Esophagus squamous epithelium (tissue), 5 donors: ENCODE data around the gene XRN1. TPM values are rescaled to one million over a fixed set of nuclear protein-coding genes. Genes with fewer than 3 reads are reported as not detected.
"Not testable (repeated sequence)": the region's sequence is repeated elsewhere in the genome, so short reads cannot be mapped to it uniquely, and the experiment has no call there.

Experiments used
- DNase-seq: peaks from one replicate; lab custom pipeline; 2025; lab: John Stamatoyannopoulos, UW
- H3K27ac ChIP-seq, 4 donors: fragments of 200-600 bp; sonication (generic); one replicate each; pipeline ENCODE4 v1.5.1; 2016 to 2019; ENCODE audit warnings: mild to moderate bottlenecking in 1 of 4
- H3K27me3 ChIP-seq, 4 donors: fragments of 200-600 bp; sonication (generic); 1 replicate in 3 of 4; 2 replicates in 1 of 4; pipeline versions ENCODE4 v1.5.1 to v1.6.0; 2017 to 2021; ENCODE audit warnings: antibody characterized with exemption in 1 of 4
- H3K36me3 ChIP-seq, 3 donors: fragments of 200-600 bp; sonication (generic); one replicate each; pipeline ENCODE4 v1.5.1; 2016 to 2019
- H3K4me1 ChIP-seq, 3 donors: fragments of 200-600 bp; sonication (generic); one replicate each; pipeline ENCODE4 v1.5.1; 2017 to 2019
- H3K4me3 ChIP-seq, 4 donors: fragments of 200-600 bp; sonication (generic); 1 replicate in 3 of 4; 2 replicates in 1 of 4; pipeline ENCODE4 v1.5.1; 2016 to 2019; ENCODE audit warnings: mild to moderate bottlenecking in 2 of 4, moderate library complexity in 1 of 4
- H3K9me3 ChIP-seq, 3 donors: fragments of 200-600 bp; sonication (generic); one replicate each; pipeline ENCODE4 v1.5.1; 2016 to 2019
- POLR2A ChIP-seq, 4 donors: fragments of 450-650 bp; IDR thresholded peaks; one replicate each; pipeline ENCODE4 v1.6.1; 2017; ENCODE audit warnings: antibody characterized with exemption in 4 of 4, mild to moderate bottlenecking in 4 of 4, moderate library complexity in 3 of 4
- WGBS, 2 donors: methylation state at CpG; one replicate each; pipeline ENCODE4 v1.1.5; 2018; 5-methylcytosine and 5-hydroxymethylcytosine counted together
- intact Hi-C: fragments of 100-400 bp; cut with DNase I; formaldehyde crosslinking; loops from one replicate; pipeline ENCODE4 v1.15.0; 2022
- total RNA-seq, 4 donors: library from RNA; depleted of rRNA; stranded (reverse); fragments of >200 nt; gene quantifications; one replicate each; pipeline ENCODE4 v1.1.0, GENCODE V29; 2016
- TF ChIP-seq, protein P1 (sequence below), 6 experiments: fragments of 450-650 bp in 4 of 6; fragments of 200-600 bp in 2 of 6; sonication (generic) in 2 of 6; IDR thresholded peaks; one replicate each; pipeline ENCODE4 v1.5.1; 2016 to 2019; ENCODE audit warnings: antibody characterized with exemption in 6 of 6, mild to moderate bottlenecking in 4 of 6, moderate library complexity in 4 of 6
- donor health status: DM: yes; HTN: yes; CAD: no.

Gene XRN1
- total RNA-seq, 4 donors from 2014 or later, result 15.5 to 37.6 (median 23.1) TPM

- H3K9me3 ChIP-seq, result peaks cover 0 to 8% (median 0%) of the 10 kb centered on the region in 3 donors
- no peaks in the 10 kb centered on the region for H3K4me1 ChIP-seq
- no peak overlapping the region for H3K27ac ChIP-seq
- intact Hi-C loops, result no loop called here
- DNase-seq, result no peak
- TF ChIP-seq, protein P1, sequence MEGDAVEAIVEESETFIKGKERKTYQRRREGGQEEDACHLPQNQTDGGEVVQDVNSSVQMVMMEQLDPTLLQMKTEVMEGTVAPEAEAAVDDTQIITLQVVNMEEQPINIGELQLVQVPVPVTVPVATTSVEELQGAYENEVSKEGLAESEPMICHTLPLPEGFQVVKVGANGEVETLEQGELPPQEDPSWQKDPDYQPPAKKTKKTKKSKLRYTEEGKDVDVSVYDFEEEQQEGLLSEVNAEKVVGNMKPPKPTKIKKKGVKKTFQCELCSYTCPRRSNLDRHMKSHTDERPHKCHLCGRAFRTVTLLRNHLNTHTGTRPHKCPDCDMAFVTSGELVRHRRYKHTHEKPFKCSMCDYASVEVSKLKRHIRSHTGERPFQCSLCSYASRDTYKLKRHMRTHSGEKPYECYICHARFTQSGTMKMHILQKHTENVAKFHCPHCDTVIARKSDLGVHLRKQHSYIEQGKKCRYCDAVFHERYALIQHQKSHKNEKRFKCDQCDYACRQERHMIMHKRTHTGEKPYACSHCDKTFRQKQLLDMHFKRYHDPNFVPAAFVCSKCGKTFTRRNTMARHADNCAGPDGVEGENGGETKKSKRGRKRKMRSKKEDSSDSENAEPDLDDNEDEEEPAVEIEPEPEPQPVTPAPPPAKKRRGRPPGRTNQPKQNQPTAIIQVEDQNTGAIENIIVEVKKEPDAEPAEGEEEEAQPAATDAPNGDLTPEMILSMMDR (IDR thresholded peaks at IDR 0.05), result no peak
- no peak for TF ChIP-seq POLR2A (IDR thresholded peaks at IDR 0.05)
- no peaks in the 10 kb centered on the region for H3K27me3 ChIP-seq
- H3K36me3 ChIP-seq, result peaks cover under 1 to 93% (median 4%) of the 10 kb centered on the region in 3 donors
- no peak overlapping the region for H3K4me3 ChIP-seq
- 79 to 83% methylated on average over 3 of the region's 3 CpGs for WGBS, 2 donors
Observed at GRCh38 chr3:142337994-142338393, 109.8 kb downstream of the XRN1 start.

GRCh38 chr3:142332390-142332789 lies 115.4 kb downstream of the XRN1 start:
- WGBS, 2 donors, result 83 to 89% methylated on average over 2 of the region's 2 CpGs
- intact Hi-C loops, result no loop called here
- Histone ChIP-seq H3K4me3 (no peak overlapping the region), H3K4me1 (no peaks in the 10 kb centered on the region), H3K36me3 (peaks cover 12 to 90% (median 16%) of the 10 kb centered on the region in 3 donors), H3K27me3 (no peaks in the 10 kb centered on the region), H3K9me3 (no peaks in the 10 kb centered on the region), H3K27ac (no peak overlapping the region)
- TF ChIP-seq, protein P1 (IDR thresholded peaks at IDR 0.05), result no peak
- no peak for TF ChIP-seq POLR2A (IDR thresholded peaks at IDR 0.05)
- no peak for DNase-seq

GRCh38 chr3:142324275-142324953 lies 123.4 kb downstream of the XRN1 start:
- H3K27me3 ChIP-seq, DNase-seq, H3K9me3 ChIP-seq, H3K27ac ChIP-seq, H3K4me1 ChIP-seq, H3K4me3 ChIP-seq, intact Hi-C loops: not testable (repeated sequence)
- H3K36me3 ChIP-seq, result peaks cover 0 to 45% (median 7%) of the 10 kb centered on the region in 3 donors
- WGBS, 2 donors, result 82 to 93% methylated on average over 1 of the region's 1 CpG

DNA sequence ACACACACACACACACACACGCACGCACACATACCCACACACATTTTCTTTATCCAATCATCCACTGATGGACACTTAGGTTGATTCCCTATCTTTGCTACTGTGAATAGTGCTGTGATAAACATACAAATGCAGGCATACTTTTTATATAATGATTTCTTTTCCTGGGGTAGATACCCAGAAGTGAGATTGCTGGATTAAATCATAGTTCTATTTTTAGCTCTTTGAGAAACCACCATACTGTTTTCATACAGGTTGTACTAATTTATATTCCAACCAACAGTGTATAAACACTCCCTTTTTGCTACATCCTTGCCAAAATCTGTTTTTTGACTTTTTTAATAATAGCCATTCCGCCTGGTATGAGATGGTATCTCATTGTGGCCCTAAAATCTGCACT lies 127.9 kb downstream of the XRN1 start:
- no peak for DNase-seq
- no peak overlapping the region for H3K27ac ChIP-seq
- peaks cover 0 to 56% (median 0%) of the 10 kb centered on the region in 3 donors for H3K36me3 ChIP-seq
- H3K4me3 ChIP-seq, result no peak overlapping the region
- no peaks in the 10 kb centered on the region for H3K27me3 ChIP-seq
- intact Hi-C loops, result no loop called here
- 96 to 97% methylated on average over 3 of the region's 3 CpGs for WGBS, 2 donors
- no peaks in the 10 kb centered on the region for H3K9me3 ChIP-seq
- no peaks in the 10 kb centered on the region for H3K4me1 ChIP-seq
- TF ChIP-seq POLR2A (IDR thresholded peaks at IDR 0.05), result no peak
- TF ChIP-seq, protein P1 (IDR thresholded peaks at IDR 0.05), result no peak

- Histone ChIP-seq H3K27me3 (no peaks in the 10 kb centered on the region), H3K27ac (no peak overlapping the region), H3K36me3 (peaks cover 0 to 60% (median 0%) of the 10 kb centered on the region in 3 donors), H3K4me1 (no peaks in the 10 kb centered on the region), H3K4me3 (no peak overlapping the region), H3K9me3 (no peaks in the 10 kb centered on the region)
- WGBS, 2 donors, result 76 to 90% methylated on average over 1 of the region's 1 CpG
- TF ChIP-seq, protein P1 (IDR thresholded peaks at IDR 0.05), result no peak
- TF ChIP-seq POLR2A (IDR thresholded peaks at IDR 0.05), result no peak
- no peak for DNase-seq
- intact Hi-C loops, result no loop called here
Observed at GRCh38 chr3:142319094-142319493, 128.7 kb downstream of the XRN1 start.
